IMR-90 (cell line): ENCODE measurements around the gene ZFP57.

Source experiments
- CTCF ChIP-seq: conservative IDR thresholded peaks from 2 replicates; pipeline ENCODE4 v1.5.1; 2012; ENCODE audit warnings: mild to moderate bottlenecking, low read depth, low read length, improper control_type of control experiment
- ELK1 ChIP-seq: fragments of 150-350 bp; IDR thresholded peaks from 2 replicates; pipeline ENCODE4 v1.6.1; 2016; ENCODE audit warnings: low read depth, mild to moderate bottlenecking, low read length, moderate library complexity, borderline replicate concordance
- FOS ChIP-seq: fragments of 150-350 bp; IDR thresholded peaks from 2 replicates; pipeline ENCODE4 v1.6.1; 2016; ENCODE audit warnings: low read depth, low read length
- MAZ ChIP-seq: IDR thresholded peaks from 2 replicates; pipeline ENCODE4 v1.6.1; 2012; ENCODE audit warnings: low read depth, mild to moderate bottlenecking, low read length, improper control_type of control experiment, moderate library complexity, borderline replicate concordance
- MXI1 ChIP-seq: IDR thresholded peaks from 2 replicates; pipeline ENCODE4 v1.6.1; 2012; ENCODE audit warnings: low read depth, mild to moderate bottlenecking, low read length, moderate library complexity, borderline replicate concordance
- NFE2L2 ChIP-seq: fragments of 150-350 bp; IDR thresholded peaks from 2 replicates; pipeline ENCODE4 v1.6.1; 2016; ENCODE audit warnings: low read depth, mild to moderate bottlenecking, low read length
- POLR2A ChIP-seq: IDR thresholded peaks from 2 replicates; pipeline ENCODE4 v1.6.1; 2012; ENCODE audit warnings: mild to moderate bottlenecking, low read depth, low read length
- RAD21 ChIP-seq: IDR thresholded peaks from 2 replicates; pipeline ENCODE4 v1.6.1; 2012; ENCODE audit warnings: low read length, improper control_type of control experiment
- RCOR1 ChIP-seq: IDR thresholded peaks from 2 replicates; pipeline ENCODE4 v1.6.1; 2012; ENCODE audit warnings: mild to moderate bottlenecking, low read length, improper control_type of control experiment; ENCODE audit not compliant: insufficient replicate concordance
- RFX5 ChIP-seq: IDR thresholded peaks from 2 replicates; pipeline ENCODE4 v1.8.0; 2012; ENCODE audit warnings: low read depth, mild to moderate bottlenecking, low read length, moderate library complexity
- SMC3 ChIP-seq: fragments of 150-350 bp; IDR thresholded peaks from 2 replicates; pipeline ENCODE4 v1.6.1; 2016; ENCODE audit warnings: low read depth, mild to moderate bottlenecking, antibody characterized with exemption, low read length, moderate library complexity

GRCh38 chr6:29708432-29709179, 27.7 kb upstream of the ZFP57 start:
- TF ChIP-seq CTCF, result no peak
- no peak for TF ChIP-seq FOS
- TF ChIP-seq POLR2A, result no peak
- TF ChIP-seq RAD21, result no peak
- TF ChIP-seq MXI1, result no peak
- no peak for TF ChIP-seq MAZ
- no peak for TF ChIP-seq SMC3
- TF ChIP-seq NFE2L2, result no peak
- no peak for TF ChIP-seq ELK1
- TF ChIP-seq RFX5, result no peak
- no peak for TF ChIP-seq RCOR1
